Measurements from ENCODE around the gene RIPOR2.

GRCh38 chr6:24865161-24865560 lies 70.6 kb downstream of the RIPOR2 start:
- TF ChIP-seq CTCF (IDR thresholded peaks at IDR 0.05) (no peak), ZFX (IDR thresholded peaks at IDR 0.05; ENCODE audit: borderline replicate concordance) (no peak)

Measured in 22Rv1 (cell line).